ENCODE results near the gene VSX2.

Gene VSX2

DNA sequence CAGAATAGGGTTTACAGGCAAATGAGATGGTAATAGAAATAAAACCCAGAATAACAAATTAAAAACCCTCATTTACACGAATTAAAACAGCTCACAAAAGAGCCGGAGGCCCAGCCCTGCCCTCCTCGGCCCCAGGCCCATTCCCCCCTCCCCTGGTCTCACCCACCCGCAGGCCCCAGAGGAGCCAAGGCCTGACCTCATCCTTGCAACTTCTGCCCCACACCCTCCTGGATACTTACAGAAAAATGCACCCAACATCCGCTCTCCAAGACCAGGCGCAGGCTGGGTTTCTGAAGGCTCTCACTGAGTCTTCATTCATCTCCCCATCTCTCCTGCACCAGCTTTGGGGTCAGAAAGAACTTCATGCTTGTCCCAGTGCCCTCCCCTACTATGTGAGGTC, 16.2 kb upstream of the VSX2 start:
- no peak for DNase-seq

DNA sequence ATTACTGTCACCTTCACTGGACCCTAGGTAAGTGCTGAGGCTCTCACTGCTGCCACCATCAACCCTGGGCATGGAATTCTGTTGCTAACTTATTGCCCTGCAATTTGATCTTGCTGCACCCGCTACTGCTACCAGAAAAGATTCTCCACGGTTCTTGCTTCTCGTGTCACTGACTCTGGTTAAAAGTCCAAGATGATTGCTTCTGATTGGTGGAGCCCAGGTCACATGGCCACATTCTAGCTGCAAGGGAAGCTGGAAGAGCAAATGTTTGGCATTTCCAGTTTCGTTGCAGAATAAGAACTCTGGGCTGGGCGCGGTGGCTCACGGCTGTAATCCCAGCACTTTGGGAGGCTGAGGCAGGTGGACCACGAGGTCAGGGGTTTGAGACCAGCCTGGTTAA, 7.5 kb upstream of the VSX2 start:
- no peak for DNase-seq

DNA sequence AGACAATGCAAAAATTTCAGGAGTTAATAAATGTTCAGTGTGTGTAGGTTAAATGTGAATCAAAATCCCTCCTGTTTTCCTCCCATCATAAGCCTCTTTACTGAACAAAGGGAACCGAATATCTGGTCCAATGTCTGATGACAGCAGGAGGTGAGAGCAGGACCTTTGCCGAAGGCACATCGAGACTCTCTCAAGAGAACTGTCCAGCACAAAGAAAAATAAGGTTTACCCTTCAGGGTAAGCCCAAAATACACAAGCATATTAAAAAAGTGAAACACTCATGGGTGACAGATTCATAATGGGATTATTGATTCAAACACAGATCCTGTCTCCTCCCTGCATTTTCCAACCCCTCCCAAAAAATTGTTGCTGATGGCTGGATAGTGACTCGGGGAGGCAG, 4.2 kb upstream of the VSX2 start:
- no peak for DNase-seq

DNA sequence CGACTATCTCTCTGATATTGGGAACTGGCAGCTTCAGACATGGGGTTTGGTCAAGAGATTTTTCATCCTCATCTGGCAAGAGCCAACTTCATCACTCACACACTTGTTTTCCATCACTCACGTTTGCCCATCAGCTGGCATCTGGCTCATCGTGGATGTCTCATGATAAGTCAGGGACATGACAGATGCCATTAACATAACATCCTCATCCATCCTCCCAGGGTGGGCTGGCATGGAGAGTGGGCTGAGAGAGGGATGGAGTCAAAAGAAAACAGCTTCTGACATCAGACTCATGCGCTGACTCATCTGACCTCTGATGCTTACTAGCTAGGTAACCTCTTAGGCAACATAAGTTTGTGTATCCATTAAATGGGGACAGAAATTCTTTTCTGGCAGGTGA, 1.8 kb upstream of the VSX2 start:
- DNase-seq: no peak

DNA sequence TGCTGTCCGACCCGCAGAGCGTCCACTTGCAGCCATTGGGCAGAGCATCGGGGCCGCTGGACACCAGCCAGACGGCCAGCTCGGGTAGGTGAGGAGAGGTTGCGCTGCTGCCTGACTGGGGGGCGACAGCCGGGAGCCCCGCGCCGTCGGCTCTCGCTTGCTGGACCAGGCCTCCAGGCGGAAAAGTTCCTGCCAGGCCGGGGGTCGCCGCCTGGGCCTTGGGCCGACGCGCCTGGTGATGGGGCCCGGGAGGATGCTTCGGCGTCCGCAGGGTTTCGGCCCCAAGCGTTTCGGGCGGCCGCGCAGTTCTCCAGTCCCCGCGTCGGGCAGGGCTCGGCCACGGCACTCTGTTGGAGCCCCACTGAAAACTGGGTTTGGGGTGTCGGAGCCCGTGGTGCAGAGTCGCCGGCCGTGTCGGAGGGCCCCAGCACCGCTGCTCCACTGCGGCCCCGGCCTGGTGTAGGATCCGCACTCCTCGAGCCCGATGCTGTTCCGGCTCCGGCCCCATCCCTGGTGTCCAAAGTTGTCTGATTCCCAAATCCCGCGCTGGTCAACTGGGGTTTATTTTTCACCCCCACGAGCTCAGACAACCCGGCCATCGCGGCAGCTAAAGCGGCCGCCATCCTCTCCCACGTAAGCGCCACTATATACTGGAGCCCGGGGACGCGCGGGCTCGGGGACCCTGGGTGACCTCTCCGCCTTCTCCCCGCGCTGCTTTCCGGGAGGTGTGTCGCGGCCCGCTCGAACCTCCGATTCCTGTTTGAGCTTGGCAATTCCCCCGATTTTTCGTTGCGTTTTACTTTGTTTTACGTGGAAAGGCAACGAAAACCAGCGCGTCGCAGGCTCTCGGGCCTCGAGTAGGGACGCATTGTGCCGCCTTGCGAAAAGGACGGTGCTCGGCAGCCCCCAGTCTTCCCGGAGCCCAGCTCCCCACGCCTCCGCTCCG, 872 bp downstream of the VSX2 start:
- no peak for DNase-seq

DNA sequence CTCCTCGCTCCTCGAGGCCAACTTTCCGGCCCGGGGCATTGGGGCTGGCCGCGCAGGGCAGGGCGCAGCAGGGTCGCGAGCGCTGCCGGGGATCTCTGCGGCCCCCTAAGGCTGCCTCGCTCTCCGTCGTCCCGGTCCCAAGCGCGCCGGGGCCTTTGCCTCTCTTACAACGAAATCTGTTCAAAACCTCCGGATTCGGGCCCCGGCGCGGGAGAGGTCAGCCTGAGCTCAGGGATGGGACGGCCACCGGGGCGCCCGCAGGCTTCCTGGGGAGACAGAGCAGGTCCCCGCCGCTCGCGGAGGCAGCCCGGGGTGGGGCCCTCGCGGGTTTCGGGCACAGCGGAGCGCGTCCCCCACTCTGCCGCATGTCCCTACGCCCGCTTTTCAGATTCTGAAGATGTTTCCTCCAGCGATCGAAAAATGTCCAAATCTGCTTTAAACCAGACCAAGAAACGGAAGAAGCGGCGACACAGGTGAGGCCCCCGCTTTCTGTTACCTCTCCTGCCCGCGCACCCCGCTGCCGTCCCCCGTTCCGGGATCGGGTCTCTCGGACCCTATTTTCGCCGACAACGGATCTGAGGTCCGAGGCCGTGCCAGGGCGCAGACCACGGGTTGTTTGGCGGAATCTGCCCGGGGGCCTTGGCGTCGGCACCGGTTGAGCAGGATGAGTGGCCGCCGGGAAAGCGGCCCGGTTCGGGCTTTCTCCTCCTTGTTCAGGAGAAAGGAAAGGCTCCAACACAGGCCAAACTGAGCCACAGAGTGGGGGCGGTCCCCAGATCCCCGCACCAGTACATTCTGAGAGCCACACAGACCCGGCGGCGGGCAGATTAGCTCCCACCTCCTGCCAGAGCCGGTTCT, 1.8 kb downstream of the VSX2 start:
- peak; percentile 40 for DNase-seq

DNA sequence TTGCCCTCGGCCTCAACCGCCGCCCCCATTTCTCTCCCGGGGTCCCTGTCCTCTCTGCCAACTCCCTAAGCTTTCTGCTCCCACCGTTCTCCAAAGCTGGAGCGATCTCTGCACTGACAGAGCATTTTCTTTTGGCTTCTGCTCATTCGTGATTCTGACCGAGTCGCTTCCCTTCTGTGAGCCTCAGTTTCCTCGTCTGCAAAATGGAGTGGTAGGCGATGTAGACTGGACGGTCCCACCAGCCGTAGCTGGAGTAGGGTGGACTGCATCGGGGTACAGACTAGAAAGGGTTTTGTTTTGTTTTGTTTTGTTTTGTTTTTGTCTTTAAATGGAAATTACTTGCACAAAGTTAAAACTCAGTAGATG, 2.4 kb downstream of the VSX2 start:
- DNase-seq: no peak

DNA sequence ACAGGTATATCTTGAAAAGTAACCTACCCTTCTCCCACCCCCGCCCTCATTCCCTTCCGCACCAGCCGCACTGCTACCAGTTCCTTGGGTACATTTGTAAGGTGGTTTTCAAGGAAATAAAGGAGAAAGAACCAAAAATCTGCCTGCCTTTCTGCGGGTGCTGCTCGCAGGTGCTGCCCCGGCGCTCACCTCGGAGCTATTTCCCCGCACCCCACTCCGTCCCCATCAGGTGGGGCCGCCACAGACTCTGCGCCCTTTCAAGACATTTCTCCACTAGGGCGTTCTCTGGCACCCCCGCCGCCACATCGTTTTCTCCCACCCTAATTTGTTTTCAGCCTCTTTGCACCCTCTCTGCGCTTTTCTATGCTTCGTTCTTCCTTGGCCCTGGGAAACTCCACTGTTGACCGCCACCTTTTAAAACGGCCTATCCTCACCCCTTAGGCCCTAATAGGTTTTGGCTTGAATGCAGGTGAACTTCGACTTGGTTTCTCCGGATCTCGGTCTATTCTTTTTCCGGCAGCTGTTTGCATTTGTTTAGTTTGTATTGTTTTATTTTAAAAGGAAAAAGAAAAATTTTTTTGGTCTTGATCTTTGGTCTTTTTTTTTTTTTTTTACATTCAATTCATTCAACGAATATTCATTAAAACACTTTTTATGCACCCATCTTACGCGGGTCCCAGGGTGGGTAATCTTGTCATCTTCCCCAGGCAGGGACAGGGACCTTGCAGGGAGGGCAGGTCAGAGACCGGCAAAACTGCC, 3.0 kb downstream of the VSX2 start:
- no peak for DNase-seq

DNA sequence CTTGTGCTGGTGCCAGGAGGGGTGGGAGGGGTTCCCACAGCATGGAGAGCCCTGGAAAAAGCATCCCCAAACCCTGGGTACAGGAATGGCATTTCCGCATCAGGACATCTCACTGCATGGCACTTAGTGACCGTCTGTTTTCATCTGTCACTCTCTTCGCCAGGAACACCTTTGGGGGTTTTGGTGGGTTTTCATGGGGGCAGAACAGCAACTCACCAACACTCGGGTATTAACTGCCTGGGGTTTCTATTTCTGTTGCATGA, 3.5 kb downstream of the VSX2 start:
- DNase-seq: no peak

DNA sequence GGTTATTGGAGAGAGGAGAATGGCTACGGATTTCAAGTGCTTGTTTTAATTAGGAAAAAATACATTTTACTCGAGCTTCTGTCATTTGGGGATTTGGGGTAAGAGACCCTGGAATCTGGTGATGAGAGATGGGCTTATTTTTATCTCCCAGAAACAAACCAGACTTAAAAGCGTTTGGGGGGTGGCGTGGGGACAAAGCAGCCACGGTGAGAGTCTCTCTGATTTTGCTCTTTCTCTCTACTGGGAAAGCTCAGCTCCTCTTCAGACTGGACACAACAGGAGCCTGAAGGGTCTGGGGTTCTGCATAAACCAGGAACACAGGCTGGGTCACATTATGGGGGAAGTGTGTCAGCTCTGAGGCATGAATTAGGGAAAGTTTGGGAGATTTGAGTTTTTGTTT, 3.8 kb downstream of the VSX2 start:
- no peak for DNase-seq

DNA sequence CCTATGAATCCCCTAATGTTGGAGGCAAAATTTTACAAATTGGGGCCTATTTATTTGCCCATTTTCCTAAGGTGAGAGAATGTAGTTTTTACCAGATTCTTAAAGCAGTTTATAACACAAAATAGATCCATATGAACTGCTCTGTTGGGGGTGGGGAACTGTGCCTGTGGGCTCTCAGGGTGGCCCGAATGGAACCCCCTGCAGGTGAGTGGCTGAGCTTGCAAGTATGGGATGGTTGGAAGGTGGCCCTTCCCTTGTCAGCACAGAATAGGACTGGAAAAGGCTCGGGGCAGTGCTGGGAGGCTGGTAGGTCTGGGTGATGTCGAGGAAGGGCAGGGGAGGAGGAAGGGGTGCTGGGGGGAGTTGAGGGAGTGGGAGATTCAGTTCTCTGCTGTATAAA, 4.9 kb downstream of the VSX2 start:
- DNase-seq: no peak

DNA sequence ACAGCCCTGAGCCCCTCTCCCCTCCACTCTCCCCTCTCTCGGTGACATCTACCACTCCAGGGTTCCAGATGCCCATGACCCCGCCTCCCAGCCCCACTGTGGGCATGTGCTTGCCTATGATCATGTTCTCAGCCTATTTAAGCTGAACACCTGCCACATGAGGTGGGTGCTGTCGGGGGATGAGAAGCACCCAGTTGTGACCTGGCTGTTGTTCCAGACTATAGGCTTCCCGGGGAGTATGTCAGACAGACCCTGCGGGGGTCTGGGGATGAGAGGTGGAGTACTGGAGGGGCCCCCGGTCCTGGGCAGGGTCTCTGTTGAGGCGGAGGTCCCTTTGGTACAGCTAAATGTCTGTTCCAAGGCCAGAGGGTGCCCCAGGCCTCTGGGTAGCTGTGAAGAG, 6.0 kb downstream of the VSX2 start:
- DNase-seq: no peak

DNA sequence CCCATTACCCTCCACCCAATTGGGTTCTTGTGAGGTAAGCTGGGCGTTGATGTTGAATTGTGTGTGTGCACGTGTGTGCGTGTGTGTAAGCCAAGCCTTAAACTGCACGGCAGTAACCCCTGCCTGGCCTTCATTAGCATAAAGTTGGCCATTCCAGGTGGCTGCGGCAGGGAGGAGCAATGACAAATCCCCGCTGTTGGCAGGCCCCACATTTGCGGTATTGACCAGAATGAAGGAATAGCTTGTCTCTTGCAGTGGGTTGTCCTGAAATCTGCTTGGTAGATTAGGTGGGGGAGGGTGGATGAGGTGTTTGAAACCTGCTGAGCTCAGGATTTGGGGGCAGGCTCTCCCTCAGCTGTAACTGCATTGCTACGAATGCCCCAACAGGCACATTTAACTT, 7.3 kb downstream of the VSX2 start:
- no peak for DNase-seq

DNA sequence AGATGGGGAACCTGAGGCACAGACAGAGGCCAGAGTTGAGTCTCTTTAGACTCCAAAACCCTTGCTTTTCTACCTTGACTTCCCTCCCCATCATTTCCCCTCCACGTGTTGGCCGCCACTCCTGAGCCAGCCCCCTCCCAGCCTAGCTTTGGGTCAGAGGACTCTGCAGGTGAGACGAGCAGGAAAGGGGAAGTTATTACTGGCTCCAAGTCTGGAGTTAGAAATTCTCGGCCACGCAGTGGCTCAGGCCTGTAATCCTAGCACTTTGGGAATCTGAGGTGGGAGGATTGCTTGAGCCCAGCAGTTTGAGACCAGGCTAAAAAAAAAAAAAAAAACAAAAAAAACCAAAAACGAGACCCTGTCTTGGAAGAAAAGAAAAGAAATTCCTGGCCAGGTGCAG, 8.8 kb downstream of the VSX2 start:
- no peak for DNase-seq

DNA sequence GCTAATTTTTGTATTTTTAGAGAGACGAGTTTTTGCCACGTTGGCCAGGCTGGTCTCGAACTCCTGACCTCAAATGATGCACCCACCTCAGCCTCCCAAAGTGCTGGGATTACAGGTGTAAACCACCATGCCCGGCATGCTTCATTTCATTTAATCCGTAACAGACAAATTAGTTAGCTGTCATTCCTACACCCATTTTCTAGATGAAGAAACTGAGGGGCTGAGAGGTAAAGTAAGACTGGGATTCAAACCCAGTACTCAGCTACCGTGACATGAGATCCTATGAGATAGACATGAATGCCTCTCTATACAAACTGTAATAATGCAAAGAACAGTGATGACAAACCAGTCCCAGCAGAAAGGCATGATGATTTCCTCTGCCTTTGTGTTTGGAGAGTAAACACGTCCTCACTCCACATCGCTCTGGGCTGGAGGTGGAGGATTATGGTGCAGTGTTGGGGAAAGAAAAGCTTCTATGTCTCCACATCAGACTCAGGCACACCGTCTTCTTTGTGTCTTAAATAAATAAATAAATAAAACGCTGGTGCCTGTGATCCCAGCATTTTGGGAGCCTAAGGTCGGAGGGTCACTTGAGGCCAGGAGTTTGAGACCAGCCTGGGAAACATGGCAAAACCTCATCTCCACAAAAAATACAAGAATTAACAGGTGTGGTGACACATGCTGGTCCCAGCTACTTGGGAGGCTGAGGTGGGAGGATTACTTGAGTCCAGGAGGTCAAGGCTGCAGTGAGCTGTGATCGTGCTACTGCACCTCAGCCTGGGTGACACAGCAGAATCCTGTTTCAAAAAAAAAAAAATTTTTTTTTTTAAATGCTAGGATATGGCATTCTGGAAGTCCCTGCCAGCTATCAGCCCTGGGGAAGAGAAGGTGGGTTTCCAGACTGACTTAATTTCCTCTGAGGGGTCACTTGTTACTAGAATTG, 10.5 kb downstream of the VSX2 start:
- no peak for DNase-seq

DNA sequence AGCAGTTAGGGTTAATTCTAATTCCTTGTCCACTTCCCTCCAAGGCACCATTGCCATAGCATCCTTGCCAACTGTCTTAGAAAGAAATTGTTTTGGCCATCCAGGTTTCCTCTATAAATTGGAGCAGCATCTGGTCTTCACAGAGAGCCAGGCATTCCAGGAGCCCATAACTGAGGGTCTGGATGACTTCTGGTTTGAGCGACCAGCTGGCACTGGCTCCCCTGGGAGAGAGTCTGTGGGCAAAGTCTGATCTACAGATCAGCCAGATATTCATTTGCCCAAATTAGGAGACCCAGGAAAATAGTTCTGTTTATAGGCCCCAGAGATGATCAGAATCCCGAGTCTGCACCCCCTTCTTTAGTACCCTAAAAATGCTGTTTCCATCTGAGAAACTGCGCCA, 16.0 kb downstream of the VSX2 start:
- DNase-seq: no peak

DNA sequence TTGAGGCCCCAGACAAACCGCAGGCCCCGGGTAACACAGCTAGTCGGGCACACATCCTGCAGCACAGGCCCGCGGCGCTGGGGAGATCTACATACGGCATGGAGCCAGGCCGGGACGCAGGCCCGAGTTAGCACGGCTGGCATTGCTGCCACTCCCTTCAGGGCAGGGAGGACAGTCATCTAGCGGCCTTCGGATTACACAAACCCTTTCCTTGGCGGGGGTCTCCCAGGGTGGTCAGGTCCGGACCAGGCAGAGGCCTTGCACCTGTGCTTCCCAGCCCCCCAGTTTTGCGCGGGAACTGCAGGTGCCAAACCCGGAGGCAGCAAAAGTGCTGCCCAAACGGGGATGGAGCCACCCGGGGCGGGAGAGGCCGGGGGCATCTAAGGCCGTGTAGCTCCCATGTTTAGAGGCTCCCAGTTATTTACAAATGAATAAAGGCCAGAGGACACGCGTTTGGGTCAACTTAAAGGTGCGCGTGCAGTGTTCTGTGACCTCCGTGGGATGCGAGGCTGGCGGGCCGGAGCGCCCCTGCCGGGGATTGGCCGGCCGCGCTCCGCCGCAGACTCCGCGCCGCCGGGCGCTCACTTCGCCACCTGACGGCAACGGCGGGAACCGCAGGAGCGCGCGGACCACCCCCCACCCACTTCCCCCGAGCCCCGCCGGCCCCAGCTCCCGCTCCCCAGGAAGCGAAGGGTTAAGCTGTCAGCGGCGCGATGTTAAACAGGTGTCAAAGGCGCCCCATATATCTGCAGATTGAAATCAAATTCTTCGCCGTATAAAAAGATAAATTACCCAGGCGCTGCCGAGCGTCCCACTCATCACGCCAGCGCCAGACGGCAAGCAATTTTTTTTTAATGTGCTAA, 18.1 kb downstream of the VSX2 start:
- DNase-seq: peak; percentile 46

DNA sequence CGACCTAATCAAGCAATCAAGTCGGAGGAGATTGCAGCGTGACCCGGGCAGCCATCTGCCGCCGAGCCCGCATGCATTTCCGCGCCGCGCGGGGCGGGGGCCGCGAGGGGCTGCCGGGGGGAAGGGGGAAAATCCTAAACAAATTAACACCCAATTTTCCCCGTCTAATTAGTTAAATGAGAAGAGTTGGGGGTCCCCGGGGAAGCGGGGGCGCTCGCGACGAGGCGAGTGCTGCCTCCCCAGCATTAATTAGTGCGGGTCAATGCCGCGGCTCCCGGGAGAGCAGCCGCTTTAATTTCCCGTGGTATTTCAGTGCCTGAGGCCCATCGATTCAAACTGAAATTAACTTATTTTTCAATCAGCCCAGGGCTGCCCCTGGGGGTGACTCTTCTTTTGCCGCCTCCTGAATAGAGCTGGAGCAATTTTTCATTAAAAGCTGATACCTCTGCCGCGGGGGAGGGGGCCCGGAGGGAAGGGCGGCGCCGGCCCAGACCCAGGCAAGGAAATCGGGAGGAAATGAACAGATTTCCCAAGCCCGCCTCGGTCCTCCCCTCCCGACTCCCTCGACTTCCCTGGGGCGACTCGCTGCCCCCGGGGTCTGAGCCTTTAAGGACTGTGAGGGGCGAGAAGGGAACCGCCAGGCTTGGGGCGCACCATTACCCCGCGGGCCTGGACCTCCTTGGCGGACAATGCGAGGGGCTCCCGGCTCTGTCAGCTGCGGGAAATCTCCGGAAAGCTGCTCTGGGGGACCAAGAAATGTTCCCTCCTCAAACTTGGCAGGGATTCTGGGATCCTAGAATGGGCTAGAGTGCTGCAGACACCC, 18.9 kb downstream of the VSX2 start:
- DNase-seq: no peak

DNA sequence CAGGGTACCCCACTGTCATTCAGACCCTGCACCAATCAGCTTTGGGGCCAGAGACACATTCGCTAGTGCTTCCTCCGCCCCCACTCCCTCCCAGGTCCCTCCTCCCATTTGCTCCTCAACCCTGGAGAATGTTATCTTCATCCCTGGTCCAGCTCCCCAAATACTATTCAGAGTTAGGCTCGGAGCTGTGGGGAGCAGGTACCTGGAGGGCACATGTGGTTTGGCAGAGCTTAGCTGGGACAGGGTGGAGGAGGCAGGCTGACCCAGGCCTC, 19.5 kb downstream of the VSX2 start:
- no peak for DNase-seq

DNA sequence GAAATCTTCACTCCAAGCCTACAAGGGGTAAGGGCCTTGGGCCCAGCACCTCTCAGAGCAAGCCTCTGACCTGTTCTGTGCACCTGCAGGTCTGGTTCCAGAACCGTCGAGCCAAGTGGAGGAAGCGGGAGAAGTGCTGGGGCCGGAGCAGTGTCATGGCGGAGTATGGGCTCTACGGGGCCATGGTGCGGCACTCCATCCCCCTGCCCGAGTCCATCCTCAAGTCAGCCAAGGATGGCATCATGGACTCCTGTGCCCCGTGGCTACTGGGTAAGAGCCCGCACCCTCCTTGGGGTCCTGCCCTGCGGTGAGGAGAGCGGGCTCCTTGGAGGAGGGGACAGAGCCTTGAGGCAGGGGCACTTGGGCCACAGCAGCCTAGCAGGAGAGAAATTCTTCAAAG, 20.3 kb downstream of the VSX2 start:
- DNase-seq: no peak

All from right hindlimb (tissue), 1 donor.